Endothelial cell of umbilical vein (primary cell): ENCODE data around the gene ADARB2. TPM values are rescaled to one million over a fixed set of nuclear protein-coding genes. Genes with fewer than 3 reads are reported as not detected.

ENCODE experiments used
- BruUV-seq: library from RNA; stranded (reverse); fragments of 400-500 nt; replicated peaks from 2 replicates; lab custom pipeline; 2021; lab: Mats Ljungman, UMichigan
- CTCF ChIA-PET: fragments of 300-600, 350-600 bp; sonication (Branson Sonifier 250); formaldehyde crosslinking; loops from one replicate; lab custom pipeline; 2021; ENCODE audit warnings: antibody characterized with exemption, inconsistent platforms; lab: Charles Lee
- POLR2A ChIA-PET: fragments of 300-600, 350-600 bp; sonication (Branson Sonifier 250); formaldehyde crosslinking; loops from one replicate; lab custom pipeline; 2021; ENCODE audit warnings: antibody characterized with exemption, inconsistent platforms; lab: Charles Lee
- DNase-seq: peaks from one replicate; pipeline ENCODE4 v3.0.0-alpha.2; 2011; ENCODE audit warnings: low read depth, low spot score
- FAIRE-seq: peaks from 2 replicates; lab custom pipeline; 2011; peaks lifted over from hg19 to GRCh38; lab: Jason Lieb, UNC
- H2AFZ ChIP-seq: 2 replicates; pipeline ENCODE4 v1.6.0; 2012; ENCODE audit warnings: low read depth, low read length, control low read depth, inconsistent platforms
- H3K27ac ChIP-seq: 2 replicates; pipeline ENCODE4 v1.5.1; 2011; ENCODE audit warnings: low read depth, mild to moderate bottlenecking, control low read depth, low read length, moderate library complexity; ENCODE audit not compliant: insufficient read depth
- H3K27me3 ChIP-seq, 2 experiments: 2 replicates each; pipeline versions ENCODE4 v1.6.0 to v1.6.1; 2011; ENCODE audit warnings: low read length in 2 of 2, mixed read lengths in 1 of 2; ENCODE audit not compliant: control insufficient read depth in 2 of 2, insufficient read depth in 2 of 2
- H3K36me3 ChIP-seq, 2 experiments: 2 replicates in 1 of 2; 3 replicates in 1 of 2; pipeline ENCODE4 v1.5.1; 2011; ENCODE audit warnings: low read length in 2 of 2, mild to moderate bottlenecking in 1 of 2, moderate library complexity in 1 of 2; ENCODE audit not compliant: control insufficient read depth in 2 of 2, insufficient read depth in 2 of 2; ENCODE audit errors: extremely low read depth in 1 of 2
- H3K4me1 ChIP-seq: 3 replicates; pipeline ENCODE4 v1.5.1; 2011; ENCODE audit warnings: mild to moderate bottlenecking, low read length; ENCODE audit not compliant: control insufficient read depth, insufficient read depth; ENCODE audit errors: extremely low read depth
- H3K4me2 ChIP-seq: 2 replicates; pipeline ENCODE4 v1.6.1; 2011; ENCODE audit warnings: low read length, control low read depth, mixed read lengths; ENCODE audit not compliant: insufficient read depth
- H3K4me3 ChIP-seq, 3 experiments: fragments of 200-600 bp in 1 of 3; sonication (generic), shearing (Covaris generic) in 1 of 3; replicated peaks in 1 of 3; 2 replicates each; pipeline ENCODE4 v1.5.1; 2011 to 2016; ENCODE audit warnings: control low read depth in 3 of 3, low read length in 3 of 3, mild to moderate bottlenecking in 2 of 3, inconsistent platforms in 1 of 3, low read depth in 1 of 3, moderate library complexity in 1 of 3; ENCODE audit not compliant: insufficient read depth in 1 of 3
- H3K79me2 ChIP-seq: 2 replicates; pipeline ENCODE4 v1.6.0; 2012; ENCODE audit warnings: low read length, inconsistent platforms; ENCODE audit not compliant: control insufficient read depth, insufficient read depth
- H3K9ac ChIP-seq: replicated peaks from 2 replicates; pipeline ENCODE3; 2011; ENCODE audit warnings: low read length, control low read depth; ENCODE audit not compliant: insufficient read depth; ENCODE audit errors: extremely low read depth
- H3K9me1 ChIP-seq: replicated peaks from 3 replicates; pipeline ENCODE4 v1.6.0; 2011; ENCODE audit warnings: mild to moderate bottlenecking, low read length; ENCODE audit not compliant: control insufficient read depth, insufficient read depth; ENCODE audit errors: extremely low read depth
- H3K9me3 ChIP-seq: replicated peaks from 2 replicates; pipeline ENCODE4 v1.5.1; 2012; ENCODE audit warnings: low read length, inconsistent platforms; ENCODE audit not compliant: control insufficient read depth, insufficient read depth
- H4K20me1 ChIP-seq: replicated peaks from 2 replicates; pipeline ENCODE3; 2011; ENCODE audit warnings: mild to moderate bottlenecking, low read length; ENCODE audit not compliant: control insufficient read depth, insufficient read depth; ENCODE audit errors: extremely low read depth
- CTCF ChIP-seq, 2 donors: IDR thresholded peaks; 1 replicate in 1 of 2; 2 replicates in 1 of 2; pipeline ENCODE4 v1.5.1; 2011; ENCODE audit warnings: low read length in 2 of 2, mild to moderate bottlenecking in 2 of 2, moderate library complexity in 2 of 2, control low read depth in 1 of 2, inconsistent platforms in 1 of 2, low read depth in 1 of 2; ENCODE audit not compliant: insufficient read depth in 1 of 2; ENCODE audit errors: extremely low read depth in 1 of 2
- EZH2 ChIP-seq: IDR thresholded peaks from 2 replicates; pipeline ENCODE4 v1.6.1; 2012; ENCODE audit warnings: borderline replicate concordance, low read depth, mild to moderate bottlenecking, moderate library complexity, low read length, inconsistent platforms; ENCODE audit not compliant: severe bottlenecking
- FOS ChIP-seq: IDR thresholded peaks from 2 replicates; pipeline ENCODE4 v1.6.1; 2011; ENCODE audit warnings: mild to moderate bottlenecking, low read length, moderate library complexity, borderline replicate concordance; ENCODE audit not compliant: insufficient read depth
- GATA2 ChIP-seq: IDR thresholded peaks from 2 replicates; pipeline ENCODE4 v1.7.0; 2011; ENCODE audit warnings: low read depth, mild to moderate bottlenecking, moderate library complexity, mixed read lengths, low read length; ENCODE audit not compliant: insufficient read length, insufficient read depth
- JUN ChIP-seq: IDR thresholded peaks from 2 replicates; pipeline ENCODE4 v1.6.1; 2011; ENCODE audit warnings: borderline replicate concordance, low read depth; ENCODE audit not compliant: insufficient read length, insufficient read depth
- MAX ChIP-seq: IDR thresholded peaks from 2 replicates; pipeline ENCODE4 v1.6.1; 2011; ENCODE audit not compliant: insufficient read depth, insufficient read length
- MYC ChIP-seq: IDR thresholded peaks from one replicate; pipeline ENCODE4 v1.6.1; 2011; ENCODE audit warnings: mild to moderate bottlenecking, low read depth, low read length
- POLR2A ChIP-seq: IDR thresholded peaks from 2 replicates; pipeline ENCODE4 v1.6.1; 2012; ENCODE audit warnings: low read depth, mild to moderate bottlenecking, control low read depth, low read length
- POLR2AphosphoS5 ChIP-seq: IDR thresholded peaks from 2 replicates; pipeline ENCODE4 v1.6.1; 2012; ENCODE audit warnings: low read depth, mild to moderate bottlenecking, control low read depth, low read length, moderate library complexity; ENCODE audit not compliant: insufficient read depth
- dilution Hi-C: fragments of 300-500 bp; cut with MboI; formaldehyde crosslinking; loops from one replicate; pipeline ENCODE4 v1.15.0; 2019; ENCODE audit warnings: low sequenced_read_pairs; ENCODE audit not compliant: extremely low pct_ligation_motif_present
- intact Hi-C: fragments of 100-400 bp; cut with micrococcal nuclease; formaldehyde crosslinking; loops from one replicate; pipeline ENCODE4 v1.10.0; 2022
- polyA plus RNA-seq, 4 experiments: library from polyadenylated mRNA; depleted of rRNA in 3 of 4; stranded (reverse) in 3 of 4; unstranded in 1 of 4; fragments of >200 nt; gene quantifications; 2 replicates each; pipeline versions ENCODE4 v1.2.1 to v1.2.3, GENCODE V29; 2011 to 2012; ENCODE audit warnings: missing spikeins in 1 of 4
- total RNA-seq: library from RNA; stranded (reverse); gene quantifications from 2 replicates; pipeline ENCODE4 v1.2.3, GENCODE V29; 2021

The ADARB2 gene
- total and polyA plus RNA-seq, 2 donors (not counting 3 experiments of a cell fraction or from before 2014, with no cell fraction given) = not detected

- no TSS peak for BruUV-seq
- dilution Hi-C loops = no loop called here
- CTCF ChIA-PET = no interaction called here
Observed at GRCh38 chr10:1665021-1665661, 72.2 kb downstream of the ADARB2 start.

More at GRCh38 chr10:1665021-1665661, 72.2 kb downstream of the ADARB2 start:
- no peaks in the 10 kb centered on the region for H3K27me3 ChIP-seq
- intact Hi-C loops = no loop called here
- no peaks in the 10 kb centered on the region for H3K79me2 ChIP-seq
- H3K36me3 ChIP-seq = no peaks in the 10 kb centered on the region
- H3K9me1 ChIP-seq = no peaks in the 10 kb centered on the region
- H3K4me2 ChIP-seq = no peak overlapping the region
- no peak overlapping the region for H3K4me3 ChIP-seq
- H4K20me1 ChIP-seq = no peaks in the 10 kb centered on the region
- DNase-seq (no peak), FAIRE-seq (no peak)
- no peak overlapping the region for H2AFZ ChIP-seq
- H3K27ac ChIP-seq = no peak overlapping the region
- POLR2A ChIA-PET = no interaction called here
- TF ChIP-seq FOS (no peak), CTCF (IDR thresholded peaks at IDR 0.05; ENCODE audit: extremely low read depth in 1 of 2, insufficient read depth in 1 of 2, low read depth in 1 of 2, low read length in 2 of 2) (no peak), GATA2 (no peak), POLR2AphosphoS5 (no peak), MYC (no peak), JUN (no peak), EZH2 (no peak), MAX (no peak), POLR2A (no peak)
- H3K4me1 ChIP-seq = no peaks in the 10 kb centered on the region
- H3K9ac ChIP-seq = no peak overlapping the region
- peaks cover 11% of the 10 kb centered on the region for H3K9me3 ChIP-seq
